Head of caudate nucleus (tissue), 42 donors: ENCODE data around the gene DPP6.

ENCODE experiments used
- DNase-seq, 42 donors: peaks; one replicate each; pipeline versions ENCODE4 v3.0.0 to v3.0.0-alpha.2; 2020 to 2021; ENCODE audit warnings: mixed read lengths in 7 of 42
- intact Hi-C: fragments of 100-400 bp; cut with DNase I; formaldehyde crosslinking; loops from one replicate; pipeline ENCODE4 v1.15.0; 2022

The DPP6 gene

GRCh38 chr7:154474903-154475520 lies 422.8 kb downstream of the DPP6 start:
- intact Hi-C loops = no loop called here
- DNase-seq = peak in 36 of 42 donors; percentile 17 to 81 (median 56)

GRCh38 chr7:154475864-154476263 lies 423.7 kb downstream of the DPP6 start:
- intact Hi-C loops = no loop called here
- DNase-seq = peak in 1 of 42 donors; percentile 38

GRCh38 chr7:154480817-154481216 lies 428.6 kb downstream of the DPP6 start:
- peak in 4 of 42 donors; percentile 22 to 45 (median 29) for DNase-seq
- intact Hi-C loops = no loop called here

- intact Hi-C loops = no loop called here
Observed at GRCh38 chr7:154482863-154483262, 430.7 kb downstream of the DPP6 start.

GRCh38 chr7:154484406-154484805 lies 432.2 kb downstream of the DPP6 start:
- peak; percentile 68 to 95 (median 86) for DNase-seq
- intact Hi-C loops = no loop called here

More at GRCh38 chr7:154482863-154483262, 430.7 kb downstream of the DPP6 start:
- peak in 1 of 42 donors; percentile 39 for DNase-seq

GRCh38 chr7:154484943-154485342 lies 432.7 kb downstream of the DPP6 start:
- intact Hi-C loops = no loop called here
- DNase-seq = peak in 4 of 42 donors; percentile 21 to 53 (median 36)

GRCh38 chr7:154489897-154490296 lies 437.7 kb downstream of the DPP6 start:
- DNase-seq = peak in 1 of 42 donors; percentile 3
- intact Hi-C loops = no loop called here

- intact Hi-C loops = no loop called here
- DNase-seq = peak in 1 of 42 donors; percentile 13
Observed at GRCh38 chr7:154493594-154493993, 441.4 kb downstream of the DPP6 start.

- intact Hi-C loops = no loop called here
- peak in 10 of 42 donors; percentile 24 to 52 (median 41) for DNase-seq
Observed at GRCh38 chr7:154497751-154498150, 445.6 kb downstream of the DPP6 start.

GRCh38 chr7:154503962-154504550 lies 451.9 kb downstream of the DPP6 start:
- intact Hi-C loops = no loop called here
- DNase-seq = peak in 2 of 42 donors; percentile 35 to 38

GRCh38 chr7:154504918-154505317 lies 452.7 kb downstream of the DPP6 start:
- DNase-seq = no peak
- intact Hi-C loops = no loop called here

- DNase-seq = no peak
- intact Hi-C loops = no loop called here
Observed at GRCh38 chr7:154505362-154505761, 453.2 kb downstream of the DPP6 start.

- no peak for DNase-seq
- intact Hi-C loops = no loop called here
Observed at GRCh38 chr7:154509192-154509591, 457.0 kb downstream of the DPP6 start.

- DNase-seq = peak in 1 of 42 donors; percentile 14
- intact Hi-C loops = no loop called here
Observed at GRCh38 chr7:154512121-154512833, 460.1 kb downstream of the DPP6 start.

GRCh38 chr7:154517768-154518167 lies 465.6 kb downstream of the DPP6 start:
- intact Hi-C loops = no loop called here
- no peak for DNase-seq

GRCh38 chr7:154519229-154519628 lies 467.0 kb downstream of the DPP6 start:
- intact Hi-C loops = no loop called here
- DNase-seq = peak in 9 of 42 donors; percentile 10 to 57 (median 35)

GRCh38 chr7:154530136-154530535 lies 477.9 kb downstream of the DPP6 start:
- DNase-seq = no peak
- intact Hi-C loops = no loop called here

GRCh38 chr7:154532771-154533170 lies 480.6 kb downstream of the DPP6 start:
- no peak for DNase-seq
- intact Hi-C loops = no loop called here

GRCh38 chr7:154540596-154540995 lies 488.4 kb downstream of the DPP6 start:
- intact Hi-C loops = no loop called here
- no peak for DNase-seq

GRCh38 chr7:154541606-154542005 lies 489.4 kb downstream of the DPP6 start:
- no peak for DNase-seq
- intact Hi-C loops = no loop called here
